ENCODE results near the gene COPS6.

COPS6 gene

GRCh38 chr7:100100420-100101015 is 11.7 kb downstream of the COPS6 start (continued):
- TF ChIP-seq KLF7 (tag by site-specific recombination; IDR thresholded peaks at IDR 0.05; ENCODE audit: borderline replicate concordance) (peak; percentile 94), OSR2 (tag by site-specific recombination; IDR thresholded peaks at IDR 0.05) (no peak), KLF8 (tag by site-specific recombination; IDR thresholded peaks at IDR 0.05) (peak; percentile 93), BCL11B (tag by site-specific recombination; IDR thresholded peaks at IDR 0.05; ENCODE audit: low read depth) (peak; percentile 82), ZNF521 (tag by site-specific recombination; IDR thresholded peaks at IDR 0.05) (no peak), ZNF791 (tag by site-specific recombination; IDR thresholded peaks at IDR 0.05) (no peak), GLIS2 (tag by site-specific recombination; IDR thresholded peaks at IDR 0.05) (peak; percentile 90), ZIC2 (tag by site-specific recombination; IDR thresholded peaks at IDR 0.05) (peak; percentile 64), ZNF548 (tag by site-specific recombination; IDR thresholded peaks at IDR 0.05) (no peak), YY1 (tag by site-specific recombination; IDR thresholded peaks at IDR 0.05) (peak; percentile 71), GFI1B (tag by site-specific recombination; IDR thresholded peaks at IDR 0.05) (0 out of 2 replicates have a peak, but pooled peaks have one; percentile 13), REPIN1 (tag by site-specific recombination; IDR thresholded peaks at IDR 0.05; ENCODE audit: low read depth) (peak; percentile 86; the same call in 1 of the 2 replicates)

GRCh38 chr7:100101016-100101862 is 12.5 kb downstream of the COPS6 start, which contains the start of the genes AP4M1 and MCM7:
Gene AP4M1 (plus strand): TSS chr7:100101643. CDS start chr7:100101715, 72 bp downstream.
Gene MCM7 (minus strand): TSS chr7:100101397. CDS start chr7:100101294, 103 bp downstream.
- Histone ChIP-seq H3K4me1 (ENCODE audit: control insufficient read depth, insufficient read depth, low read length) (no peaks in the 10 kb centered on the region), H3K27ac (ENCODE audit: extremely low read depth, low read depth, low read length) (peak within 1 kb of the TSS; percentile 99), H3K4me3 (ENCODE audit: low read depth, low read length) (peak within 1 kb of the TSS; percentile 95), H3K9me3 (ENCODE audit: control insufficient read depth, insufficient read depth, low read depth, low read length) (no peaks in the 10 kb centered on the region), H3K36me3 (ENCODE audit: control insufficient read depth in 2 of 2, insufficient read depth in 1 of 2, low read length in 2 of 2) (peaks cover 44 to 64% of the 10 kb centered on the region in 2 experiments)
- ChIA-PET POLR2A (interaction anchor here (0.6 to 4.4 kb wide), 22 partner anchors 9 to 605 kb away, joined by 3 to 115 read pairs (median 5); partner anchors contain the start of genes CNPY4, COPS6, FBXO24 and LAMTOR4), CTCF (interaction anchor here (0.5 to 1.7 kb wide), 6 partner anchors 11 to 187 kb away, joined by 3 to 7 read pairs (median 3); no protein-coding TSS in a partner anchor)
- TF ChIP-seq ZSCAN4 (tag by site-specific recombination; IDR thresholded peaks at IDR 0.05) = 0 out of 2 replicates have a peak, but pooled peaks have one; percentile 9
- no peak for TF ChIP-seq ZNF146 (tag by site-specific recombination; IDR thresholded peaks at IDR 0.05)
- no peak for TF ChIP-seq ZNF155 (tag by site-specific recombination; IDR thresholded peaks at IDR 0.05)
- TF ChIP-seq ZNF677 (tag by site-specific recombination; IDR thresholded peaks at IDR 0.05) = no peak
- TF ChIP-seq ZNF23 (tag by site-specific recombination; IDR thresholded peaks at IDR 0.05; ENCODE audit: borderline replicate concordance) = no peak
- TF ChIP-seq ZNF580 (tag by site-specific recombination; IDR thresholded peaks at IDR 0.05) = no peak; the same call in 1 of the 2 replicates
- TF ChIP-seq ZNF211 (tag by site-specific recombination; IDR thresholded peaks at IDR 0.05; ENCODE audit: low read depth) = no peak
- no peak for TF ChIP-seq ZNF514 (tag by site-specific recombination; IDR thresholded peaks at IDR 0.05)
- peak; percentile 39; the same call in 1 of the 2 replicates for TF ChIP-seq EGR2 (tag by site-specific recombination; IDR thresholded peaks at IDR 0.05; ENCODE audit: low read depth)
- no peak for TF ChIP-seq PATZ1 (tag by site-specific recombination; IDR thresholded peaks at IDR 0.05)
- no peak for TF ChIP-seq ZNF266 (tag by site-specific recombination; IDR thresholded peaks at IDR 0.05; ENCODE audit: low read depth)
- peak; percentile 73 for TF ChIP-seq ZBTB26 (tag by site-specific recombination; optimal IDR thresholded peaks at IDR 0.05)
- peak; percentile 7; the same call in 1 of the 2 replicates for TF ChIP-seq ZNF10 (tag by site-specific recombination; IDR thresholded peaks at IDR 0.05)
- no peak for TF ChIP-seq ZNF24 (tag by site-specific recombination; IDR thresholded peaks at IDR 0.05)
- TF ChIP-seq ZNF513 (tag by site-specific recombination; IDR thresholded peaks at IDR 0.05) = no peak; the same call in 1 of the 2 replicates
- peak; percentile 33; the same call in 1 of the 2 replicates for TF ChIP-seq ZSCAN30 (tag by site-specific recombination; IDR thresholded peaks at IDR 0.05)
- TF ChIP-seq ZNF626 (tag by site-specific recombination; IDR thresholded peaks at IDR 0.05) = no peak
- TF ChIP-seq HOXC10 (CRISPR knock-in tag; IDR thresholded peaks at IDR 0.05) = no peak

Measured in HEK293 (cell line).